GM12878 (cell line): ENCODE measurements around the gene GARNL3.

ENCODE experiments used
- CTCF ChIP-seq, 3 experiments: IDR thresholded peaks in 2 of 3; conservative IDR thresholded peaks in 1 of 3; 2 replicates each; pipeline ENCODE4 v1.5.1; 2011; ENCODE audit warnings: low read depth in 3 of 3, low read length in 3 of 3, mild to moderate bottlenecking in 3 of 3, control low read depth in 2 of 3, moderate library complexity in 2 of 3, inconsistent platforms in 1 of 3, mixed read lengths in 1 of 3; ENCODE audit not compliant: control insufficient read depth in 2 of 3, insufficient read depth in 1 of 3; ENCODE audit errors: extremely low read depth in 1 of 3
- EP300 ChIP-seq, 2 experiments: fragments of 150-350 bp in 1 of 2; IDR thresholded peaks; 2 replicates each; pipeline ENCODE4 v1.6.1; 2011 to 2012; ENCODE audit warnings: low read depth in 2 of 2, low read length in 2 of 2, borderline replicate concordance in 1 of 2, improper control_type of control experiment in 1 of 2, inconsistent platforms in 1 of 2; ENCODE audit not compliant: control insufficient read depth in 1 of 2
- FOXM1 ChIP-seq: IDR thresholded peaks from 2 replicates; pipeline ENCODE4 v1.6.1; 2012; ENCODE audit warnings: low read depth, mild to moderate bottlenecking, inconsistent platforms, low read length, moderate library complexity
- MEF2B ChIP-seq: fragments of 450-650 bp; IDR thresholded peaks from 2 replicates; pipeline ENCODE4 v1.6.1; 2018; ENCODE audit warnings: mild to moderate bottlenecking, moderate library complexity; ENCODE audit not compliant: partially characterized antibody, poor library complexity, severe bottlenecking
- POLR2A ChIP-seq: IDR thresholded peaks from 2 replicates; pipeline ENCODE4 v1.6.1; 2011; ENCODE audit warnings: low read depth, mild to moderate bottlenecking, low read length
- POLR2AphosphoS5 ChIP-seq: IDR thresholded peaks from 2 replicates; pipeline ENCODE4 v1.6.1; 2011; ENCODE audit warnings: mild to moderate bottlenecking, low read length, inconsistent platforms
- SMAD1 ChIP-seq: fragments of 450-650 bp; IDR thresholded peaks from 2 replicates; pipeline ENCODE4 v1.6.1; 2018; ENCODE audit warnings: mild to moderate bottlenecking, low read depth; ENCODE audit not compliant: partially characterized antibody
- SUPT20H ChIP-seq: IDR thresholded peaks from 2 replicates; pipeline ENCODE4 v1.6.1; 2011; ENCODE audit warnings: low read depth, mild to moderate bottlenecking, low read length, moderate library complexity, borderline replicate concordance; ENCODE audit not compliant: control insufficient read depth
- YY1 ChIP-seq: IDR thresholded peaks from 2 replicates; pipeline ENCODE4 v1.6.1; 2011; ENCODE audit warnings: low read depth, mild to moderate bottlenecking, low read length
- ZSCAN29 ChIP-seq: fragments of 450-650 bp; IDR thresholded peaks from 2 replicates; pipeline ENCODE4 v1.6.1; 2017; ENCODE audit warnings: mild to moderate bottlenecking, moderate library complexity

DNA sequence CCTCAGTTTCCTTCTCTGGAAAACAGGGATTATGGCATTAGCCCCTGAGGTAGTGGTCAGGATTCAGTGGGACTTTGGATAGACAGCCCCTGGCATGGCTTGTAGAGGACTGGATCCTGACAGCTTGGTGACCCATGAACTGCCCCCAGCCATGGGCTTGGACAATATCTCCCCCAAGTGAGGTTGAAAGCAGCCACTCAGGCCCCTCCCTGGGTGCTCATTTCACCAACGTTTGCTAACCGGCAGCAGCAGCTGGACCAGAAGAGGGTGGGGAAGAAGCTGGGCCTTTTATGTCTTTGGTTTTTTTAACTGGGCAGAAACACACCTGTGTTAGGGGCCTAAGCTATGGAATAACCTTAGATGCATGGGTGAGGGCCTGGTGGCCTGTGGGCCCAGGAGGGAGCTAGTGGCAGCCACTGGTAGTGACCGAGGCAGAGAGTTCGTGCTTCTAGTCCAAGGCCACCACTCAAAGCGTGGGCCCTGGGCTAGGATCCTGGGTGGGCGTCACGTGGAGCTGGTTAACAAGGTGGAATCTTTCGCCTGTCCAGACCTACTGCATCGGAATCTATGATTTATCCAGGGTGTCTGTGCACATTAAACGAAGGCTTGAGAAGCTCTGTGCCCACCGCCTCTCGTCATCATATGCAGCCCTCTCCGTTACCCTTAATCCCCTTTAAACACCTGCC is 134.3 kb downstream of the GARNL3 start:
- no peak for TF ChIP-seq YY1
- no peak for TF ChIP-seq EP300 (IDR thresholded peaks at IDR 0.05; ENCODE audit: borderline replicate concordance in 1 of 2, control insufficient read depth in 1 of 2, low read depth in 2 of 2, low read length in 2 of 2)
- no peak for TF ChIP-seq MEF2B
- TF ChIP-seq CTCF (IDR thresholded peaks at IDR 0.05 in 2 of 3, conservative IDR thresholded peaks at IDR 0.05 in 1 of 3; ENCODE audit: control insufficient read depth in 2 of 3, extremely low read depth in 1 of 3, insufficient read depth in 1 of 3, low read depth in 3 of 3, low read length in 3 of 3) = peak in 1 of 3 experiments; percentile 4; a peak in 1 of 6 replicates
- TF ChIP-seq POLR2AphosphoS5 = no peak
- TF ChIP-seq SMAD1 = no peak
- TF ChIP-seq SUPT20H = no peak
- TF ChIP-seq ZSCAN29 = no peak
- TF ChIP-seq POLR2A = no peak
- TF ChIP-seq FOXM1 = no peak
